Measurements from ENCODE around the gene PICK1.

PICK1 gene

GRCh38 chr22:38040953-38041759 is 16.0 kb upstream of the PICK1 start:
- H3K4me1 ChIP-seq (ENCODE audit: insufficient read depth, low read length), result no peaks in the 10 kb centered on the region
- WGBS, result 92% methylated on average over 20 of the region's 20 CpGs
- H3K4me3 ChIP-seq (ENCODE audit: low read length), result no peak overlapping the region
- no peak overlapping the region for H3K9ac ChIP-seq (ENCODE audit: low read depth, low read length)
- no peaks in the 10 kb centered on the region for H3K27me3 ChIP-seq (ENCODE audit: insufficient read depth, low read length)
- no peaks in the 10 kb centered on the region for H3K36me3 ChIP-seq (ENCODE audit: insufficient read depth, low read length)
- H3K27ac ChIP-seq (ENCODE audit: low read depth, low read length), result no peak overlapping the region
- H3K9me3 ChIP-seq (ENCODE audit: insufficient read depth, low read depth, low read length), result no peaks in the 10 kb centered on the region

GRCh38 chr22:38041760-38042487 is 15.3 kb upstream of the PICK1 start:
- Histone ChIP-seq H3K4me3 (ENCODE audit: low read length) (no peak overlapping the region), H3K4me1 (ENCODE audit: insufficient read depth, low read length) (no peaks in the 10 kb centered on the region; the same call in 1 of the 2 replicates), H3K27ac (ENCODE audit: low read depth, low read length) (no peak overlapping the region), H3K9me3 (ENCODE audit: insufficient read depth, low read depth, low read length) (no peaks in the 10 kb centered on the region), H3K36me3 (ENCODE audit: insufficient read depth, low read length) (no peaks in the 10 kb centered on the region), H3K27me3 (ENCODE audit: insufficient read depth, low read length) (no peaks in the 10 kb centered on the region), H3K9ac (ENCODE audit: low read depth, low read length) (no peak overlapping the region)
- 84% methylated on average over 5 of the region's 5 CpGs for WGBS

- H3K4me1 ChIP-seq (ENCODE audit: insufficient read depth, low read length), result no peaks in the 10 kb centered on the region; the same call in 1 of the 2 replicates
- no peak overlapping the region for H3K9ac ChIP-seq (ENCODE audit: low read depth, low read length)
- H3K36me3 ChIP-seq (ENCODE audit: insufficient read depth, low read length), result no peaks in the 10 kb centered on the region
- no peaks in the 10 kb centered on the region for H3K9me3 ChIP-seq (ENCODE audit: insufficient read depth, low read depth, low read length)
- no peak overlapping the region for H3K27ac ChIP-seq (ENCODE audit: low read depth, low read length)
- 89% methylated on average over 1 of the region's 1 CpG for whole genome bisulfite sequencing
- no peaks in the 10 kb centered on the region for H3K27me3 ChIP-seq (ENCODE audit: insufficient read depth, low read length)
- H3K4me3 ChIP-seq (ENCODE audit: low read length), result no peak overlapping the region
Observed at GRCh38 chr22:38042488-38042790, 14.8 kb upstream of the PICK1 start.

GRCh38 chr22:38043151-38044039 is 13.8 kb upstream of the PICK1 start:
- H3K9ac ChIP-seq (ENCODE audit: low read depth, low read length), result no peak overlapping the region
- H3K27me3 ChIP-seq (ENCODE audit: insufficient read depth, low read length), result no peaks in the 10 kb centered on the region
- no peaks in the 10 kb centered on the region; the same call in 1 of the 2 replicates for H3K4me1 ChIP-seq (ENCODE audit: insufficient read depth, low read length)
- no peaks in the 10 kb centered on the region for H3K9me3 ChIP-seq (ENCODE audit: insufficient read depth, low read depth, low read length)
- no peak overlapping the region for H3K27ac ChIP-seq (ENCODE audit: low read depth, low read length)
- no peak overlapping the region for H3K4me3 ChIP-seq (ENCODE audit: low read length)
- WGBS, result 90% methylated on average over 16 of the region's 16 CpGs
- H3K36me3 ChIP-seq (ENCODE audit: insufficient read depth, low read length), result no peaks in the 10 kb centered on the region

GRCh38 chr22:38046070-38046748 is 11.0 kb upstream of the PICK1 start:
- WGBS, result 84% methylated on average over 14 of the region's 14 CpGs
- no peaks in the 10 kb centered on the region for H3K27me3 ChIP-seq (ENCODE audit: insufficient read depth, low read length)
- no peaks in the 10 kb centered on the region; the same call in 1 of the 2 replicates for H3K4me1 ChIP-seq (ENCODE audit: insufficient read depth, low read length)
- H3K36me3 ChIP-seq (ENCODE audit: insufficient read depth, low read length), result no peaks in the 10 kb centered on the region
- H3K4me3 ChIP-seq (ENCODE audit: low read length), result no peak overlapping the region
- 0 out of 2 replicates have a peak overlapping the region, but pooled peaks have one; percentile 6 for H3K9ac ChIP-seq (ENCODE audit: low read depth, low read length)
- no peaks in the 10 kb centered on the region for H3K9me3 ChIP-seq (ENCODE audit: insufficient read depth, low read depth, low read length)
- H3K27ac ChIP-seq (ENCODE audit: low read depth, low read length), result no peak overlapping the region

- no peak overlapping the region for H3K9ac ChIP-seq (ENCODE audit: low read depth, low read length)
- no peak overlapping the region for H3K4me3 ChIP-seq (ENCODE audit: low read length)
- no peak overlapping the region for H3K27ac ChIP-seq (ENCODE audit: low read depth, low read length)
- no peaks in the 10 kb centered on the region for H3K36me3 ChIP-seq (ENCODE audit: insufficient read depth, low read length)
- H3K9me3 ChIP-seq (ENCODE audit: insufficient read depth, low read depth, low read length), result no peaks in the 10 kb centered on the region
- H3K4me1 ChIP-seq (ENCODE audit: insufficient read depth, low read length), result peaks cover 2% of the 10 kb centered on the region; the same call in 1 of the 2 replicates
- WGBS, result 92% methylated on average over 19 of the region's 20 CpGs
- no peaks in the 10 kb centered on the region for H3K27me3 ChIP-seq (ENCODE audit: insufficient read depth, low read length)
Observed at GRCh38 chr22:38049812-38050619, 7.2 kb upstream of the PICK1 start.

- Histone ChIP-seq H3K4me3 (ENCODE audit: low read length) (no peak overlapping the region), H3K9me3 (ENCODE audit: insufficient read depth, low read depth, low read length) (no peaks in the 10 kb centered on the region), H3K4me1 (ENCODE audit: insufficient read depth, low read length) (peaks cover 2% of the 10 kb centered on the region; the same call in 1 of the 2 replicates), H3K36me3 (ENCODE audit: insufficient read depth, low read length) (no peaks in the 10 kb centered on the region), H3K27me3 (ENCODE audit: insufficient read depth, low read length) (no peaks in the 10 kb centered on the region), H3K27ac (ENCODE audit: low read depth, low read length) (no peak overlapping the region), H3K9ac (ENCODE audit: low read depth, low read length) (no peak overlapping the region)
- 93% methylated on average over 7 of the region's 7 CpGs for WGBS
Observed at GRCh38 chr22:38050720-38051119, 6.5 kb upstream of the PICK1 start.

- H3K27me3 ChIP-seq (ENCODE audit: insufficient read depth, low read length), result no peaks in the 10 kb centered on the region
- no peak overlapping the region for H3K9ac ChIP-seq (ENCODE audit: low read depth, low read length)
- H3K4me3 ChIP-seq (ENCODE audit: low read length), result no peak overlapping the region
- WGBS, result 81% methylated on average over 8 of the region's 8 CpGs
- H3K9me3 ChIP-seq (ENCODE audit: insufficient read depth, low read depth, low read length), result no peaks in the 10 kb centered on the region
- no peak overlapping the region for H3K27ac ChIP-seq (ENCODE audit: low read depth, low read length)
- peaks cover 2% of the 10 kb centered on the region; the same call in 1 of the 2 replicates for H3K4me1 ChIP-seq (ENCODE audit: insufficient read depth, low read length)
- H3K36me3 ChIP-seq (ENCODE audit: insufficient read depth, low read length), result no peaks in the 10 kb centered on the region
Observed at GRCh38 chr22:38051261-38051660, 5.9 kb upstream of the PICK1 start.

- Histone ChIP-seq H3K4me3 (ENCODE audit: low read length) (no peak overlapping the region), H3K9me3 (ENCODE audit: insufficient read depth, low read depth, low read length) (no peaks in the 10 kb centered on the region), H3K9ac (ENCODE audit: low read depth, low read length) (no peak overlapping the region), H3K27ac (ENCODE audit: low read depth, low read length) (no peak overlapping the region), H3K36me3 (ENCODE audit: insufficient read depth, low read length) (no peaks in the 10 kb centered on the region), H3K4me1 (ENCODE audit: insufficient read depth, low read length) (0 out of 2 replicates have a peak, but pooled peaks cover 2% of the 10 kb centered on the region), H3K27me3 (ENCODE audit: insufficient read depth, low read length) (no peaks in the 10 kb centered on the region)
- 34% methylated on average over 28 of the region's 30 CpGs for WGBS
Observed at GRCh38 chr22:38051900-38052862, 5.0 kb upstream of the PICK1 start.

All from HUES64 (cell line).